Right lobe of liver (tissue), 6 donors: ENCODE measurements around the gene CDH13. TPM values are rescaled to one million over a fixed set of nuclear protein-coding genes. Genes with fewer than 3 reads are reported as not detected.

Experiments used
- ATAC-seq, 4 donors: fragments of 200-7000 bp; cut with Tn5 transposase; one replicate each; pipeline ENCODE4 v1.9.1; 2020; ENCODE audit warnings: mild to moderate bottlenecking in 4 of 4, moderate library complexity in 4 of 4
- DNase-seq, 3 donors: peaks; one replicate each; pipeline ENCODE4 v3.0.0-alpha.2; 2020
- H3K27ac ChIP-seq, 3 donors: fragments of 200-600 bp; one replicate each; pipeline ENCODE4 v1.8.0; 2022
- H3K27me3 ChIP-seq, 2 donors: fragments of 200-600 bp; one replicate each; pipeline ENCODE4 v1.8.0; 2022
- H3K36me3 ChIP-seq, 4 donors: fragments of 200-600 bp; sonication (generic) in 1 of 4; one replicate each; pipeline versions ENCODE4 v1.5.1 to v1.8.0; 2017 to 2022; ENCODE audit warnings: control low read depth in 1 of 4
- H3K4me1 ChIP-seq, 4 donors: fragments of 200-600 bp; sonication (generic) in 1 of 4; one replicate each; pipeline versions ENCODE4 v1.5.1 to v1.8.0; 2017 to 2022; ENCODE audit warnings: control low read depth in 1 of 4
- H3K4me3 ChIP-seq, 3 donors: fragments of 200-600 bp; one replicate each; pipeline ENCODE4 v1.8.0; 2022
- H3K9me3 ChIP-seq, 4 donors: fragments of 200-600 bp; sonication (generic) in 1 of 4; one replicate each; pipeline versions ENCODE4 v1.5.1 to v1.8.0; 2017 to 2022; ENCODE audit warnings: control low read depth in 1 of 4
- CTCF ChIP-seq, 4 donors: fragments of 200-600 bp in 3 of 4; fragments of 450-650 bp in 1 of 4; IDR thresholded peaks; one replicate each; pipeline versions ENCODE4 v1.5.1 to v1.8.0; 2016 to 2022; ENCODE audit warnings: antibody characterized with exemption in 4 of 4, mild to moderate bottlenecking in 2 of 4
- POLR2A ChIP-seq: fragments of 450-650 bp; IDR thresholded peaks from one replicate; pipeline ENCODE4 v1.6.1; 2017; ENCODE audit warnings: antibody characterized with exemption, mild to moderate bottlenecking
- WGBS: methylation state at CpG from one replicate; pipeline ENCODE4 v1.1.6; 2018; ENCODE audit warnings: low coverage, low lambda C conversion rate; ENCODE audit not compliant: insufficient coverage; ENCODE audit errors: missing lambda C conversion rate; 5-methylcytosine and 5-hydroxymethylcytosine counted together
- intact Hi-C, 2 donors: fragments of 100-400 bp; cut with DNase I; formaldehyde crosslinking; loops; one replicate each; pipeline versions ENCODE4 v1.11.2 to v1.14.1; 2022
- total RNA-seq, 6 experiments: library from RNA; depleted of rRNA in 2 of 6; stranded (reverse); fragments of >200 nt in 2 of 6; fragmentation: NEBNext Ultra II Directional in 3 of 6; extraction: Animal tissue kit (Norgen Biotek cat#: 25700) in 3 of 6; gene quantifications; one replicate each; pipeline versions ENCODE4 v1.1.0 to v1.2.4, GENCODE V29; 2016 to 2023
- donor health status: DM: no; HTN: yes; CAD: no.
- donor health status: DM: no; HTN: no; CAD: no.
- donor health status: DM: no; HTN: no; CAD: no.
- donor health status: DM: no; HTN: yes; CAD: no.
- donor health status: DM: no; HTN: yes; CAD: no.

The CDH13 gene
- total RNA-seq, 6 experiments from 2014 or later, result 0.13 to 4.6 (median 0.49) TPM

GRCh38 chr16:83270640-83271039 lies 643.9 kb downstream of the CDH13 start:
- no peak for ATAC-seq
- WGBS, result 19% methylated on average over 3 of the region's 3 CpGs

DNA sequence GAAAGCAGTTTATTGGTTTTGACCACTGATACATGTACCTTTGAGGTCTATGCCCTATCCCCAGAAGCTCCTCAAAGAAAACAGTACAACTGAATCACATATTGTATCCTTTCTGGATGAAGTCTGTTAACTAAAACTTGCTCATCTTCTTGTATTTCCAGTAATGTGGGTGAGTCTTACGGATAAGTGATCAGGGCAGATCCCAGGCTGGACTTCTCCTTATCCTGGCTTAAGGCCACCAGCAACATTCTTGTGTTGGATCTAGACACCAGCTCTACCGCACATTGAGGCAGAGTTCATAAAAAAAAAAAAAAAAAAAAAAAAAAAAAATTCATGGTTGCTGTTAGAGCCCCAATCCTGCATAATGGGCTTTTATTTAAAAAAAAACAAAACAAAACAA lies 644.4 kb downstream of the CDH13 start:
- H3K4me1 ChIP-seq, result no peaks in the 10 kb centered on the region
- H3K27me3 ChIP-seq, result no peaks in the 10 kb centered on the region
- intact Hi-C loops, result no loop called here
- no peak overlapping the region for H3K4me3 ChIP-seq
- DNase-seq (no peak), ATAC-seq (no peak)
- H3K36me3 ChIP-seq, result no peaks in the 10 kb centered on the region
- H3K27ac ChIP-seq, result no peak overlapping the region
- TF ChIP-seq POLR2A (no peak), CTCF (IDR thresholded peaks at IDR 0.05) (no peak)
- no peaks in the 10 kb centered on the region for H3K9me3 ChIP-seq
- WGBS, result 33% methylated on average over 2 of the region's 2 CpGs

More at GRCh38 chr16:83270640-83271039, 643.9 kb downstream of the CDH13 start:
- TF ChIP-seq POLR2A (no peak), CTCF (IDR thresholded peaks at IDR 0.05) (no peak)
- H3K27ac ChIP-seq, result no peak overlapping the region
- H3K4me3 ChIP-seq, result no peak overlapping the region
- DNase-seq, result no peak
- H3K9me3 ChIP-seq, result no peaks in the 10 kb centered on the region
- intact Hi-C loops, result no loop called here
- no peaks in the 10 kb centered on the region for H3K36me3 ChIP-seq
- no peaks in the 10 kb centered on the region for H3K4me1 ChIP-seq
- no peaks in the 10 kb centered on the region for H3K27me3 ChIP-seq

GRCh38 chr16:83271970-83272575 lies 645.3 kb downstream of the CDH13 start:
- H3K27ac ChIP-seq, result no peak overlapping the region
- H3K4me3 ChIP-seq, result no peak overlapping the region
- intact Hi-C loops, result no loop called here
- TF ChIP-seq POLR2A (no peak), CTCF (IDR thresholded peaks at IDR 0.05) (no peak)
- WGBS, result 37% methylated on average over 5 of the region's 5 CpGs
- ATAC-seq (no peak), DNase-seq (no peak)
- no peaks in the 10 kb centered on the region for H3K36me3 ChIP-seq
- H3K27me3 ChIP-seq, result no peaks in the 10 kb centered on the region
- H3K4me1 ChIP-seq, result no peaks in the 10 kb centered on the region
- H3K9me3 ChIP-seq, result no peaks in the 10 kb centered on the region

GRCh38 chr16:83272843-83273242 lies 646.1 kb downstream of the CDH13 start:
- no peaks in the 10 kb centered on the region for H3K27me3 ChIP-seq
- DNase-seq, result no peak
- no peak overlapping the region for H3K27ac ChIP-seq
- TF ChIP-seq CTCF (IDR thresholded peaks at IDR 0.05) (no peak), POLR2A (no peak)
- H3K9me3 ChIP-seq, result no peaks in the 10 kb centered on the region
- ATAC-seq, result no peak
- WGBS, result 55% methylated on average over 4 of the region's 4 CpGs
- no peaks in the 10 kb centered on the region for H3K36me3 ChIP-seq
- intact Hi-C loops, result no loop called here
- no peak overlapping the region for H3K4me3 ChIP-seq
- no peaks in the 10 kb centered on the region for H3K4me1 ChIP-seq
